NCI-H1092 (cell line): ENCODE data around the gene ADPRH.
"Not testable (repeated sequence)": the region's sequence is repeated elsewhere in the genome, so short reads cannot be mapped to it uniquely, and the experiment has no call there.

Experiments used
- DNase-seq: peaks from one replicate; lab custom pipeline; 2025; lab: John Stamatoyannopoulos, UW

Gene ADPRH

GRCh38 chr3:119560160-119560559, 19.1 kb upstream of the ADPRH start:
- DNase-seq: no peak

GRCh38 chr3:119562307-119562961, 16.9 kb upstream of the ADPRH start:
- no peak for DNase-seq

- not testable (repeated sequence) for DNase-seq
Observed at GRCh38 chr3:119563334-119563733, 16.0 kb upstream of the ADPRH start.

GRCh38 chr3:119569156-119569555, 10.1 kb upstream of the ADPRH start:
- DNase-seq: no peak

GRCh38 chr3:119570229-119570628, 9.1 kb upstream of the ADPRH start:
- DNase-seq: no peak

- DNase-seq: no peak
Observed at GRCh38 chr3:119571230-119571629, 8.1 kb upstream of the ADPRH start.

GRCh38 chr3:119571688-119572087, 7.6 kb upstream of the ADPRH start:
- no peak for DNase-seq

GRCh38 chr3:119575507-119575906, 3.8 kb upstream of the ADPRH start:
- no peak for DNase-seq

GRCh38 chr3:119580067-119580760, 922 bp downstream of the ADPRH start:
- DNase-seq: no peak

GRCh38 chr3:119582178-119582577, 2.9 kb downstream of the ADPRH start:
- DNase-seq: no peak

- no peak for DNase-seq
Observed at GRCh38 chr3:119585208-119585607, 5.9 kb downstream of the ADPRH start.

- no peak for DNase-seq
Observed at GRCh38 chr3:119585856-119586570, 6.7 kb downstream of the ADPRH start.

GRCh38 chr3:119586733-119587172, 7.5 kb downstream of the ADPRH start:
- DNase-seq: no peak

- DNase-seq: no peak
Observed at GRCh38 chr3:119588112-119588511, 8.8 kb downstream of the ADPRH start.

GRCh38 chr3:119589102-119589773, 9.9 kb downstream of the ADPRH start:
- no peak for DNase-seq

GRCh38 chr3:119590706-119591105, 11.4 kb downstream of the ADPRH start:
- DNase-seq: no peak

- no peak for DNase-seq
Observed at GRCh38 chr3:119592861-119593260, 13.6 kb downstream of the ADPRH start.

- no peak for DNase-seq
Observed at GRCh38 chr3:119594066-119594465, 14.8 kb downstream of the ADPRH start.

GRCh38 chr3:119594929-119595328, 15.6 kb downstream of the ADPRH start:
- DNase-seq: not testable (repeated sequence)

GRCh38 chr3:119595639-119596334, 16.5 kb downstream of the ADPRH start:
- no peak for DNase-seq

GRCh38 chr3:119596398-119596797, 17.1 kb downstream of the ADPRH start:
- no peak for DNase-seq
